Activated T-cell treated with anti-CD3 and anti-CD28 coated beads, Interleukin-2, amount 50 U/mL, for 72 hours (primary cell): ENCODE measurements around the gene THAP2. TPM values are rescaled to one million over a fixed set of nuclear protein-coding genes. Genes with fewer than 3 reads are reported as not detected.

ENCODE experiments used
- ATAC-seq, 2 donors: fragments of 150-1000 bp; cut with Tn5 transposase; replicated peaks in 1 of 2; 2 replicates each; pipeline ENCODE4 v1.10.0; 2021; ENCODE audit warnings: moderate library complexity in 2 of 2, mild to moderate bottlenecking in 1 of 2
- DNase-seq, 2 donors: peaks; one replicate each; pipeline ENCODE4 v3.0.0; 2021 to 2022; ENCODE audit warnings: mixed read lengths in 1 of 2
- H3K27ac Mint-ChIP-seq: one replicate; pipeline ENCODE4 v1.8.0; 2022; ENCODE audit warnings: mild to moderate bottlenecking, moderate library complexity, mixed read lengths
- H3K27me3 Mint-ChIP-seq: one replicate; pipeline ENCODE4 v1.8.0; 2022; ENCODE audit warnings: low read depth, mixed read lengths
- H3K36me3 Mint-ChIP-seq, 2 donors: one replicate each; pipeline ENCODE4 v1.8.0; 2022; ENCODE audit warnings: mixed read lengths in 2 of 2, mild to moderate bottlenecking in 1 of 2; ENCODE audit not compliant: insufficient read depth in 2 of 2
- H3K4me1 Mint-ChIP-seq: one replicate; pipeline ENCODE4 v1.8.0; 2022; ENCODE audit warnings: low read depth, mixed read lengths
- H3K4me3 Mint-ChIP-seq, 2 donors: one replicate each; pipeline ENCODE4 v1.8.0; 2022; ENCODE audit warnings: mild to moderate bottlenecking in 2 of 2, mixed read lengths in 2 of 2, moderate library complexity in 2 of 2
- H3K9me3 Mint-ChIP-seq, 2 donors: one replicate each; pipeline ENCODE4 v1.8.0; 2022; ENCODE audit warnings: mixed read lengths in 2 of 2
- total RNA-seq, 2 donors: library from RNA; stranded (reverse); gene quantifications; one replicate each; pipeline ENCODE4 v1.2.3, GENCODE V29; 2022

THAP2 gene
- total RNA-seq, 2 donors from 2014 or later: 13.8 to 15.1 TPM

- DNase-seq (no peak), ATAC-seq (no peak)
- H3K27ac Mint-ChIP-seq: no peak overlapping the region
- no peaks in the 10 kb centered on the region for H3K4me1 Mint-ChIP-seq
- H3K36me3 Mint-ChIP-seq: no peaks in the 10 kb centered on the region
- H3K27me3 Mint-ChIP-seq: peaks cover 6% of the 10 kb centered on the region
- H3K4me3 Mint-ChIP-seq: no peak overlapping the region
- H3K9me3 Mint-ChIP-seq: no peaks in the 10 kb centered on the region
Observed at GRCh38 chr12:71721783-71722505, 57.8 kb downstream of the THAP2 start.

DNA sequence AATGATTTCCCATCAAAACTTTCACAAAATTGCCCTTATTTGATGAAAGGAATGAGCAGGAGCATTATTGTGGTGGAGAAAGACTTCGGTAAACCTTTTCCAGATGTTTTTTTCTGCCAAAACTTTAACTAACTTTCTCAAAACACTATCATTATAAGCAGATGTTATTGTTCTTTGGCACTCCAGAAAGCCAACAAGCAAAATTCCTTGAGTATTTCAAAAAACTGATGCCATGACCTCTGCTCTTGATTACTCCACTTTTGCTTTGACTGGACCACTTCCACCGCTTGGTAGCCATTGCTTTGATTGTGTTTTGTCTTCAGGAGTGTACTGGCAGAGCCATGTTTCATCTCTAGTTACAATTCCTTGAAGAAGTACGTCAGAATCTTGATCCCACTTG lies 60.9 kb downstream of the THAP2 start:
- no peak for ATAC-seq
- H3K4me3 Mint-ChIP-seq: no peak overlapping the region
- no peak overlapping the region for H3K27ac Mint-ChIP-seq
- H3K27me3 Mint-ChIP-seq: no peaks in the 10 kb centered on the region
- no peaks in the 10 kb centered on the region for H3K4me1 Mint-ChIP-seq
- no peak for DNase-seq
- no peaks in the 10 kb centered on the region for H3K36me3 Mint-ChIP-seq
- no peaks in the 10 kb centered on the region for H3K9me3 Mint-ChIP-seq

DNA sequence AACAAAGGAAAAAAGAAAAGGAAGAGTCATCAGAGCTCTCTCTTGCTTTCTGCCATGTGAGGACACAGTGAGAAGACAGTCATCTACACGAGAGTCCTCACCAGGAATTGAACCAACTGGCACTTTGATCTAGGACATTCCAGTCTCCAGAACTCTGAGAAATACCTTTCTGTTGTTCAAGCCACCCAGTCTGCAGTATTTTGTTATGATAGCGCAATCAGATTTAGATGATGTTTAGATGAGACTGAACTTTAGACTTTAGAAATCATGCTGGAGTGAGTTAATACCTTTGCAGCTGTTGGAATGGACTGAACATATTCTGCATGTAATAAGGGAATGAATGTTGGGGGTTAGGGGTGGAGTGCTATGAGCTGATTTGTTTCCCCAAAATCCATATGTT lies 62.4 kb downstream of the THAP2 start:
- Mint-ChIP-seq H3K4me3 (no peak overlapping the region), H3K36me3 (no peaks in the 10 kb centered on the region), H3K9me3 (no peaks in the 10 kb centered on the region), H3K27ac (no peak overlapping the region), H3K27me3 (no peaks in the 10 kb centered on the region), H3K4me1 (no peaks in the 10 kb centered on the region)
- DNase-seq (no peak), ATAC-seq (no peak)

GRCh38 chr12:71727958-71728357 lies 63.9 kb downstream of the THAP2 start:
- DNase-seq (no peak), ATAC-seq (peak in 1 of 2 donors; percentile 50)
- H3K36me3 Mint-ChIP-seq: no peaks in the 10 kb centered on the region
- H3K9me3 Mint-ChIP-seq: no peaks in the 10 kb centered on the region
- H3K27ac Mint-ChIP-seq: no peak overlapping the region
- no peaks in the 10 kb centered on the region for H3K27me3 Mint-ChIP-seq
- no peaks in the 10 kb centered on the region for H3K4me1 Mint-ChIP-seq
- H3K4me3 Mint-ChIP-seq: no peak overlapping the region

Other genes with a start within 250 kb of the THAP2 start
- not detected for gene LGR5, start 224.5 kb upstream of the THAP2 start, total RNA-seq
- gene ZFC3H1, start 453 bp upstream of the THAP2 start, total RNA-seq: 10 to 100 TPM; 87.7 to 98.7 TPM
- gene TMEM19, start 21.8 kb downstream of the THAP2 start, total RNA-seq: 10 to 100 TPM; 15.0 to 18.5 TPM
- 100 to 1,000 TPM in 1 of 2 donors, 10 to 100 TPM in 1; 97.0 to 102 TPM for gene RAB21, start 90.6 kb downstream of the THAP2 start, total RNA-seq
- 10 to 100 TPM; 78.5 to 81.2 TPM for gene TBC1D15, start 175.5 kb downstream of the THAP2 start, total RNA-seq